CD8-positive, alpha-beta memory T cell (primary cell): Measurements from ENCODE around the gene CREBL2. TPM values are rescaled to one million over a fixed set of nuclear protein-coding genes. Genes with fewer than 3 reads are reported as not detected.
"Not testable (repeated sequence)": the region's sequence is repeated elsewhere in the genome, so short reads cannot be mapped to it uniquely, and the experiment has no call there.

Experiments
- CTCF ChIA-PET: fragments of 350-600 bp; sonication (Branson Sonifier 250); formaldehyde crosslinking; loops from one replicate; lab custom pipeline; 2021; ENCODE audit warnings: antibody characterized with exemption; lab: Charles Lee
- POLR2A ChIA-PET: fragments of 350-600 bp; sonication (Branson Sonifier 250); formaldehyde crosslinking; loops from one replicate; lab custom pipeline; 2021; ENCODE audit warnings: antibody characterized with exemption; lab: Charles Lee
- DNase-seq, 5 donors: peaks; one replicate each; pipeline versions ENCODE4 v3.0.0 to v3.0.0-alpha.2; 2020 to 2022; ENCODE audit warnings: mixed read lengths in 1 of 5
- H3K27ac ChIP-seq: one replicate; pipeline ENCODE4 v1.7.0; 2013; ENCODE audit warnings: low read depth, mild to moderate bottlenecking, low read length, moderate library complexity
- H3K27me3 ChIP-seq: 2 replicates; pipeline ENCODE4 v1.7.0; 2013; ENCODE audit warnings: low read length, mild to moderate bottlenecking; ENCODE audit not compliant: insufficient read depth, poor library complexity, severe bottlenecking
- H3K36me3 ChIP-seq: 2 replicates; pipeline ENCODE4 v1.7.0; 2013; ENCODE audit warnings: mild to moderate bottlenecking, low read length, moderate library complexity; ENCODE audit not compliant: insufficient read depth
- H3K4me1 ChIP-seq: 2 replicates; pipeline ENCODE4 v1.7.0; 2013; ENCODE audit warnings: mild to moderate bottlenecking, low read length, moderate library complexity; ENCODE audit not compliant: insufficient read depth
- H3K4me3 ChIP-seq: 2 replicates; pipeline ENCODE4 v1.7.0; 2013; ENCODE audit warnings: mild to moderate bottlenecking, low read length
- H3K9me3 ChIP-seq: 2 replicates; pipeline ENCODE4 v1.7.0; 2013; ENCODE audit warnings: mild to moderate bottlenecking, low read length
- H3K27ac Mint-ChIP-seq, 8 donors: one replicate each; pipeline ENCODE4 v1.8.0; 2020 to 2021; ENCODE audit warnings: mixed read lengths in 8 of 8, mild to moderate bottlenecking in 6 of 8, inconsistent platforms in 3 of 8, moderate library complexity in 3 of 8
- H3K27me3 Mint-ChIP-seq, 2 donors: one replicate each; pipeline ENCODE4 v1.8.0; 2020 to 2021; ENCODE audit warnings: mixed read lengths in 2 of 2, mild to moderate bottlenecking in 1 of 2, moderate library complexity in 1 of 2
- H3K36me3 Mint-ChIP-seq, 3 donors: one replicate each; pipeline ENCODE4 v1.8.0; 2020 to 2021; ENCODE audit warnings: mixed read lengths in 3 of 3, inconsistent platforms in 1 of 3, mild to moderate bottlenecking in 1 of 3
- H3K4me1 Mint-ChIP-seq, 3 donors: one replicate each; pipeline ENCODE4 v1.8.0; 2020 to 2021; ENCODE audit warnings: mixed read lengths in 3 of 3, inconsistent platforms in 1 of 3, mild to moderate bottlenecking in 1 of 3
- H3K4me3 Mint-ChIP-seq, 7 donors: one replicate each; pipeline ENCODE4 v1.8.0; 2020 to 2021; ENCODE audit warnings: mixed read lengths in 7 of 7, mild to moderate bottlenecking in 6 of 7, moderate library complexity in 4 of 7, inconsistent platforms in 2 of 7
- H3K9me3 Mint-ChIP-seq, 5 donors: one replicate each; pipeline ENCODE4 v1.8.0; 2020 to 2022; ENCODE audit warnings: mixed read lengths in 5 of 5, mild to moderate bottlenecking in 3 of 5, moderate library complexity in 2 of 5, inconsistent platforms in 1 of 5
- polyA plus RNA-seq: library from polyadenylated mRNA; unstranded; fragments of 300-500 nt; fragmentation: Illumina TruSeq; gene quantifications from one replicate; pipeline ENCODE4 v1.2.3, GENCODE V29; 2021
- total RNA-seq, 2 experiments: library from RNA; stranded (reverse); gene quantifications; one replicate each; pipeline ENCODE4 v1.2.3, GENCODE V29; 2021

CREBL2 gene
- total and polyA plus RNA-seq, 3 experiments from 2014 or later = 21.2 to 50.2 (median 23.2) TPM

DNA sequence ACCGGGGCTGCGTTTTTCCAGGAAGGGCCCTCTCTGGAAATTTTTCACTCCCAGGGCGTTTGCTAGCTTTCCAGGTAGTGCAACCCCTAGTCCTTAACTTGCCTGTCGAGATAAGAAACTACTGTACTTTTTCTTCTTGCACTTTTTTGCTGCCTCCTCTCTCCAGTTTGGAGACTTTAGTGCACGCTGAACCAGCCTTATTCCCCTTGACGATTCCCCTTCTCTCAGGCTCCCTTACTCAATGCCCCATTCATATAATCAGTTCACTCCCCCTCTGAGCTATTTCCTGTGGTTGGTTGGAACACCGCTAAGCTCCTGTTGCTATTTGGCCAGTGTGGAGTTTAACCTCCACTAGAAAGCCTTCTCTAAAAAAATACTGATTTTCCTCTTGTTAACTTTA is 682 bp downstream of the CREBL2 start:
- peaks cover 0 to 32% (median 9%) of the 10 kb centered on the region in 3 donors for H3K36me3 Mint-ChIP-seq
- Histone ChIP-seq H3K4me3 (peak overlapping the region; percentile 98), H3K27me3 (no peaks in the 10 kb centered on the region), H3K9me3 (no peaks in the 10 kb centered on the region), H3K36me3 (no peaks in the 10 kb centered on the region), H3K4me1 (peaks cover 55% of the 10 kb centered on the region), H3K27ac (peak overlapping the region; percentile 88)
- peak overlapping the region; percentile 89 to 99 (median 95) for H3K4me3 Mint-ChIP-seq
- no peaks in the 10 kb centered on the region for H3K27me3 Mint-ChIP-seq
- H3K9me3 Mint-ChIP-seq = no peaks in the 10 kb centered on the region
- H3K4me1 Mint-ChIP-seq = peaks cover 44 to 66% (median 63%) of the 10 kb centered on the region in 3 donors
- ChIA-PET CTCF (interaction anchor here (1.2 to 2.0 kb wide), 6 partner anchors 10 to 125 kb away, joined by 3 to 5 read pairs (median 4); no protein-coding TSS in a partner anchor), POLR2A (interaction anchor here (0.8 to 1.2 kb wide), 5 partner anchors 51 to 254 kb away, joined by 3 to 4 read pairs (median 3); no protein-coding TSS in a partner anchor)
- H3K27ac Mint-ChIP-seq = peak overlapping the region; percentile 92 to 100 (median 98)
- peak in 2 of 5 donors; percentile 3 to 33 for DNase-seq

- Histone ChIP-seq H3K27ac (no peak overlapping the region), H3K9me3 (no peaks in the 10 kb centered on the region), H3K27me3 (no peaks in the 10 kb centered on the region), H3K36me3 (no peaks in the 10 kb centered on the region), H3K4me3 (peak overlapping the region; percentile 7), H3K4me1 (peaks cover 55% of the 10 kb centered on the region)
- ChIA-PET POLR2A (interaction anchor here (0.6 kb wide), 1 partner anchor 64 kb away, joined by 3 read pairs; no protein-coding TSS in a partner anchor), CTCF (interaction anchor here (1.0 to 2.0 kb wide), 7 partner anchors 11 to 195 kb away, joined by 3 to 5 read pairs (median 4); no protein-coding TSS in a partner anchor)
- H3K4me3 Mint-ChIP-seq = peak overlapping the region; percentile 89 to 99 (median 95)
- peaks cover 45 to 69% (median 65%) of the 10 kb centered on the region in 3 donors for H3K4me1 Mint-ChIP-seq
- peak in 1 of 5 donors; percentile 29 for DNase-seq
- no peaks in the 10 kb centered on the region for H3K27me3 Mint-ChIP-seq
- peak overlapping the region; percentile 74 to 100 (median 97) for H3K27ac Mint-ChIP-seq
- H3K36me3 Mint-ChIP-seq = peaks cover 0 to 39% (median 9%) of the 10 kb centered on the region in 3 donors
- no peaks in the 10 kb centered on the region for H3K9me3 Mint-ChIP-seq
Measured at GRCh38 chr12:12613344-12613743, 1.7 kb downstream of the CREBL2 start.

DNA sequence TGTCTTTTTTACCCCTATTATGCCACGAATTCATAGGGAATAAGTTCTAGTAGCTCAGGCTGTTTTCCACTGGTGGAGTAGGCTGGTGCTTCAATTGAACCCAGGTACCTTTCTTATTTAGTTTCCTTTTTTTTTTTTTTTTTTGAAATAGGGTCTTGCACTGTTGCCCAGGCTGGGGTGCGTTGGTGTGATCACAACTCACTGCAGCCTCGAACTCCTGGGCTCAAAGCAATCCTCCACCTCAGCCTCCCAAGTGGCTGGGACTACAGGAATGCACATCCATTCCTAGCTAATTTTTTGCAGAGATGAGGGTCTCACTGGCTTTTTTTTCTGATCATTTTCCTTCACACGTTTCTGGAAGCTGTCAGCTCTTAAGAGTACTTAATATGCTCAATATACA is 2.7 kb downstream of the CREBL2 start:
- H3K36me3 ChIP-seq = no peaks in the 10 kb centered on the region
- no peaks in the 10 kb centered on the region for H3K27me3 Mint-ChIP-seq
- POLR2A ChIA-PET = no interaction called here
- DNase-seq = no peak
- peak overlapping the region; percentile 17 to 99 (median 46) for H3K27ac Mint-ChIP-seq
- H3K4me1 Mint-ChIP-seq = peaks cover 45 to 76% (median 62%) of the 10 kb centered on the region in 3 donors
- H3K4me1 ChIP-seq = peaks cover 55% of the 10 kb centered on the region
- H3K36me3 Mint-ChIP-seq = peaks cover 0 to 42% (median 9%) of the 10 kb centered on the region in 3 donors
- no peaks in the 10 kb centered on the region for H3K9me3 ChIP-seq
- H3K27ac ChIP-seq = no peak overlapping the region
- H3K9me3 Mint-ChIP-seq = no peaks in the 10 kb centered on the region
- H3K4me3 ChIP-seq = no peak overlapping the region
- CTCF ChIA-PET = interaction anchor here (0.8 to 1.4 kb wide), 3 partner anchors 31 to 196 kb away, joined by 3 to 5 read pairs (median 4); no protein-coding TSS in a partner anchor
- no peaks in the 10 kb centered on the region for H3K27me3 ChIP-seq
- peak overlapping the region in 6 of 7 donors; percentile 21 to 99 (median 93) for H3K4me3 Mint-ChIP-seq

DNA sequence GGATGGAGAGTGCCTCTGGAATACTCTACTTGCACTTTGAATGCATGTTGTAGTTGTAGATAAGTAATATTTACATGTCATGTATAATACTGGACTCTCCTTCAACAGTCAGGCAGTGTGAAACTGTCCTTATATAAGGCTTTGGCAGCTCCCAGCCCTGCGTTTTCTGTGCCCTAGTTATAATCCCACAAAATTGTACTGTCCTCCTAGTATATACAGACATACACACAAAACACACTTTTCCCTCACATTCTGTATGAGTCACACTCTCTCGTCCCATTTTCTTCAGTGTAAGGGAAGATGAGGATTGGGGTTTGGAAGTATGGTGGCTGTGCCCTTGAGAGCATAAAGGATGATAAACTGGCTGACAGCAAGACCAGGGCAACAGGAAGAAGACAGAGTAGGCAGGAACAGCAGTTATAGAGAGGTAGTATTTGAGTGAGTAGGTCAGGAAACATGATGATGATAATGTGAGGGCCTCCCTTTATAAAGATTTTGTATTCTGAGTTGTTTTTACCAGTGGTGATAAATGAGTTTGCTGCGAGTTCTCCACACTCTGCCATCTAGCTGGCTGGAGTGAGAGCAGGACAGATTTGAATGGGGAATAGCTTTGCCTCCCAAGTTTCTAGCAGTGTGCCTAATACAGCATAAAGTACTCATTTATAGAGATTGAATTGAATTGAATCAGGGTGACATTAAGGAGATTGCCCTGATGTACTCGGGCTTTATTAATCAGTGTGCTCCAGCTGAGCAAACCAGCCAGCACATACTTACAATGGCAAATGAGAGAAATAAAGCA is 5.0 kb downstream of the CREBL2 start:
- H3K9me3 ChIP-seq = no peaks in the 10 kb centered on the region
- H3K27me3 ChIP-seq = no peaks in the 10 kb centered on the region
- Mint-ChIP-seq H3K27me3 (no peaks in the 10 kb centered on the region), H3K4me1 (peaks cover 54 to 85% (median 72%) of the 10 kb centered on the region in 3 donors), H3K4me3 (peak overlapping the region in 6 of 7 donors; percentile 11 to 59 (median 30)), H3K36me3 (peaks cover 0 to 52% (median 11%) of the 10 kb centered on the region in 3 donors), H3K9me3 (no peaks in the 10 kb centered on the region), H3K27ac (peak overlapping the region; percentile 2 to 88 (median 80))
- no peak overlapping the region for H3K4me3 ChIP-seq
- no peaks in the 10 kb centered on the region for H3K36me3 ChIP-seq
- ChIA-PET CTCF (interaction anchor here (1.2 kb wide), 1 partner anchor 14 kb away, joined by 3 read pairs; no protein-coding TSS in a partner anchor), POLR2A (no interaction called here)
- H3K4me1 ChIP-seq = peaks cover 62% of the 10 kb centered on the region
- peak in 1 of 5 donors; percentile 12 for DNase-seq
- H3K27ac ChIP-seq = no peak overlapping the region

DNA sequence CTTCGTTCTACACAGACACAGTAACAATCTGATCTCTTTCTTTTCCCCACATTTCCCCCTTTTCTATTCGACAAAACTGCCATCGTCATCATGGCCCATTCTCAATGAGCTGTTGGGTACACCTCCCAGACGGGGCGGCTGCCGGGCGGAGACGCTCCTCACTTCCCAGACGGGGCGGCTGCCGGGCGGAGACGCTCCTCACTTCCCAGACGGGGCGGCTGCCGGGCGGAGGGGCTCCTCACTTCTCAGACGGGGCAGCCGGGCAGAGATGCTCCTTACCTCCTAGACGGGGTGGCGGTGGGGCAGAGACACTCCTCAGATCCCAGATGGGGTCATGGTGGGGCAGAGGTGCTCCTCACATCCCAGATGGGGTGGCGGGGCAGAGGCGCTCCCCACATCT is 6.4 kb downstream of the CREBL2 start:
- H3K36me3 ChIP-seq, H3K27me3 Mint-ChIP-seq, POLR2A ChIA-PET, H3K4me3 Mint-ChIP-seq, H3K27me3 ChIP-seq, H3K4me3 ChIP-seq, H3K27ac ChIP-seq, H3K9me3 ChIP-seq, DNase-seq, CTCF ChIA-PET, H3K9me3 Mint-ChIP-seq: not testable (repeated sequence)
- Mint-ChIP-seq H3K36me3 (peaks cover 0 to 44% (median 11%) of the 10 kb centered on the region in 3 donors), H3K4me1 (peaks cover 59 to 89% (median 76%) of the 10 kb centered on the region in 3 donors), H3K27ac (peak overlapping the region in 1 of 8 donors; percentile 47)
- peaks cover 66% of the 10 kb centered on the region for H3K4me1 ChIP-seq

- H3K36me3 Mint-ChIP-seq = peaks cover 7 to 44% (median 9%) of the 10 kb centered on the region in 3 donors
- no peak overlapping the region for H3K4me3 ChIP-seq
- H3K4me1 Mint-ChIP-seq = peaks cover 69 to 92% (median 86%) of the 10 kb centered on the region in 3 donors
- POLR2A ChIA-PET = no interaction called here
- H3K27me3 Mint-ChIP-seq = no peaks in the 10 kb centered on the region
- H3K9me3 ChIP-seq = no peaks in the 10 kb centered on the region
- peak overlapping the region in 2 of 7 donors; percentile 8 to 19 for H3K4me3 Mint-ChIP-seq
- no peaks in the 10 kb centered on the region for H3K27me3 ChIP-seq
- H3K27ac ChIP-seq = no peak overlapping the region
- no peak for DNase-seq
- CTCF ChIA-PET = no interaction called here
- H3K9me3 Mint-ChIP-seq = peaks cover 0 to 1% (median 0%) of the 10 kb centered on the region in 5 donors
- peaks cover 61% of the 10 kb centered on the region for H3K4me1 ChIP-seq
- no peaks in the 10 kb centered on the region for H3K36me3 ChIP-seq
- H3K27ac Mint-ChIP-seq = peak overlapping the region in 7 of 8 donors; percentile 64 to 93 (median 75)
Measured at GRCh38 chr12:12620730-12621315, 9.1 kb downstream of the CREBL2 start.

- peaks cover 48% of the 10 kb centered on the region for H3K4me1 ChIP-seq
- Mint-ChIP-seq H3K27me3 (no peaks in the 10 kb centered on the region), H3K36me3 (peaks cover 2 to 32% (median 9%) of the 10 kb centered on the region in 3 donors), H3K27ac (peak overlapping the region; percentile 61 to 96 (median 89)), H3K4me1 (peaks cover 65 to 91% (median 86%) of the 10 kb centered on the region in 3 donors), H3K4me3 (peak overlapping the region; percentile 9 to 80 (median 58)), H3K9me3 (peaks cover 0 to 1% (median 0%) of the 10 kb centered on the region in 5 donors)
- H3K9me3 ChIP-seq = no peaks in the 10 kb centered on the region
- peak in 2 of 5 donors; percentile 59 to 76 for DNase-seq
- H3K27me3 ChIP-seq = no peaks in the 10 kb centered on the region
- ChIA-PET POLR2A (no interaction called here), CTCF (no interaction called here)
- H3K27ac ChIP-seq = no peak overlapping the region
- H3K36me3 ChIP-seq = no peaks in the 10 kb centered on the region
- H3K4me3 ChIP-seq = peak overlapping the region; percentile 5
Measured at GRCh38 chr12:12622418-12622817, 10.7 kb downstream of the CREBL2 start.
